HG03378 (cell line): Measurements from ENCODE around the gene IFIT3.
"Not testable (repeated sequence)": the region's sequence is repeated elsewhere in the genome, so short reads cannot be mapped to it uniquely, and the experiment has no call there.

ENCODE experiments used
- ATAC-seq: cut with Tn5 transposase; IDR thresholded peaks from one replicate; pipeline ENCODE4 v1.9.1; 2021; ENCODE audit warnings: mild to moderate bottlenecking, moderate library complexity; ENCODE audit not compliant: unreplicated experiment

Gene IFIT3

GRCh38 chr10:89303161-89303560 lies 24.6 kb upstream of the IFIT3 start:
- no peak for ATAC-seq

- no peak for ATAC-seq
Measured at GRCh38 chr10:89304026-89304425, 23.8 kb upstream of the IFIT3 start.

GRCh38 chr10:89304446-89304845 lies 23.4 kb upstream of the IFIT3 start:
- no peak for ATAC-seq

GRCh38 chr10:89304925-89305324 lies 22.9 kb upstream of the IFIT3 start:
- ATAC-seq: no peak

GRCh38 chr10:89305766-89306433 lies 21.9 kb upstream of the IFIT3 start:
- ATAC-seq: no peak

- ATAC-seq: no peak
Measured at GRCh38 chr10:89306434-89307268, 21.1 kb upstream of the IFIT3 start.

GRCh38 chr10:89307269-89307577 lies 20.6 kb upstream of the IFIT3 start:
- no peak for ATAC-seq

GRCh38 chr10:89308266-89308665 lies 19.5 kb upstream of the IFIT3 start:
- ATAC-seq: no peak

GRCh38 chr10:89308736-89309135 lies 19.1 kb upstream of the IFIT3 start:
- no peak for ATAC-seq

GRCh38 chr10:89309156-89310055 lies 18.4 kb upstream of the IFIT3 start:
- ATAC-seq: no peak

- no peak for ATAC-seq
Measured at GRCh38 chr10:89310056-89310893, 17.5 kb upstream of the IFIT3 start.

- no peak for ATAC-seq
Measured at GRCh38 chr10:89312973-89313372, 14.8 kb upstream of the IFIT3 start.

GRCh38 chr10:89314676-89315075 lies 13.1 kb upstream of the IFIT3 start:
- no peak for ATAC-seq

- ATAC-seq: not testable (repeated sequence)
Measured at GRCh38 chr10:89318047-89318446, 9.8 kb upstream of the IFIT3 start.

- ATAC-seq: not testable (repeated sequence)
Measured at GRCh38 chr10:89325081-89325480, 2.7 kb upstream of the IFIT3 start.

GRCh38 chr10:89325856-89326255 lies 1.9 kb upstream of the IFIT3 start:
- not testable (repeated sequence) for ATAC-seq

- no peak for ATAC-seq
Measured at GRCh38 chr10:89329151-89329550, 1.4 kb downstream of the IFIT3 start.

GRCh38 chr10:89330014-89330413 lies 2.2 kb downstream of the IFIT3 start:
- not testable (repeated sequence) for ATAC-seq

GRCh38 chr10:89330537-89331212 lies 2.9 kb downstream of the IFIT3 start:
- no peak for ATAC-seq
